Measurements from ENCODE around the gene LMX1B. TPM values are rescaled to one million over a fixed set of nuclear protein-coding genes. Genes with fewer than 3 reads are reported as not detected.

Gene LMX1B
- total and polyA plus RNA-seq, 2 donors (not counting 3 experiments of a cell fraction or from before 2014, with no cell fraction given): not detected

DNA sequence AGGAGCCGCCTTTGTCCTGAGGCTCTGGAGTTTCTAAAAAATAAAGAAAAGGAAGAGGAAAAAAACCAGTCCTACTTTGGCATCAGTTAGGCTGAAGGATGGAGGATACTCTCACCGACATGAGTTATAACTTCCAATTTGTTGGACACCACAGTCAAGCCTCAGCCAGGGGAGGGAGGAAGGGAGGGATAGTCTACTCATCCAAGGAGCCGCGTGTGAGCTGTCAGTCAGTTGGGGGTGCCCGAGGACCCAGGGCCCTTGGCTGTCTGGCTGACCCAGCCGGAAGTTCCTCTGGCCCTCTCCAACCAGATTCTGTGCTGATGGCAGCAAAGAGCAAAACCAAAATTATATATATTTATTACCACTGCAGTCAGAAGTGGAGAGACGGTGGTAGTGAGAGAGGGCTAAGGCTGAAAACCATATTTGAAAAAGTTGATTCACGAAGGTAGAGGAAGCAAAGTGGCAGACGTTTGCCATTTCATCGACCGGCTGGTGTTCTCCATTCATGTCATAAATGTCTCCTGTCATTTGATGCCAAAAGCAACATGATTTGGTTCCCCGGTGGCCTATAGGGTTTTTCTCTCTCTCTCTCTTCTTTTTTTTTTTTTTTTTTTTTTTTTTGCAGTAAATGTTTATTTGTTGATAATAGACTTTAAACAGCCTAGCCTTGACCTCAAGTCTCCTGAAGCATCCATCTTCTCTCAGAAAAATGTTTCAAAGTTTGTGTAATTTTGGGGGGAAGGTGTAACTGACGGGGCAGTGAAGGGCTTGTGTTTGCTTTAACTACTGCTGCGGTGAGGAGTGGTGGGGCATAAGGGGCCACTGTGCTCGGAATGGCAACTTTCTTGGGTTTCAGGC lies 7.6 kb downstream of the LMX1B start:
- DNase-seq (ENCODE audit: low read depth, low spot score) (no peak), FAIRE-seq (no peak)
- no peaks in the 10 kb centered on the region for H3K9me3 ChIP-seq (replicated peaks; ENCODE audit: control insufficient read depth, insufficient read depth, low read length)
- POLR2A ChIA-PET: no interaction called here
- BruUV-seq (replicated peaks): no TSS peak
- H3K4me2 ChIP-seq (ENCODE audit: insufficient read depth, low read length): no peak overlapping the region
- no peaks in the 10 kb centered on the region for H4K20me1 ChIP-seq (replicated peaks; ENCODE audit: control insufficient read depth, extremely low read depth, insufficient read depth, low read length)
- intact Hi-C loops (cut with micrococcal nuclease) (no loop called here), dilution Hi-C loops (cut with MboI; ENCODE audit: extremely low pct_ligation_motif_present, low sequenced_read_pairs) (no loop called here)
- no peaks in the 10 kb centered on the region for H3K36me3 ChIP-seq (ENCODE audit: control insufficient read depth in 2 of 2, extremely low read depth in 1 of 2, insufficient read depth in 2 of 2, low read length in 2 of 2)
- H3K4me3 ChIP-seq (replicated peaks in 1 of 3; ENCODE audit: insufficient read depth in 1 of 3, low read depth in 1 of 3, low read length in 3 of 3): no peak overlapping the region
- TF ChIP-seq EZH2 (IDR thresholded peaks at IDR 0.05; ENCODE audit: borderline replicate concordance, low read depth, low read length, severe bottlenecking) (no peak), POLR2AphosphoS5 (IDR thresholded peaks at IDR 0.05; ENCODE audit: insufficient read depth, low read depth, low read length) (no peak), MYC (IDR thresholded peaks at IDR 0.05; ENCODE audit: low read depth, low read length) (no peak), MAX (IDR thresholded peaks at IDR 0.05; ENCODE audit: insufficient read depth, insufficient read length) (no peak), POLR2A (IDR thresholded peaks at IDR 0.05; ENCODE audit: low read depth, low read length) (no peak), CTCF (IDR thresholded peaks at IDR 0.05; ENCODE audit: extremely low read depth in 1 of 2, insufficient read depth in 1 of 2, low read depth in 1 of 2, low read length in 2 of 2) (no peak), GATA2 (IDR thresholded peaks at IDR 0.05; ENCODE audit: insufficient read depth, insufficient read length, low read depth, low read length) (no peak), JUN (IDR thresholded peaks at IDR 0.05; ENCODE audit: borderline replicate concordance, insufficient read depth, insufficient read length, low read depth) (no peak), FOS (IDR thresholded peaks at IDR 0.05; ENCODE audit: borderline replicate concordance, insufficient read depth, low read length) (no peak)
- no peaks in the 10 kb centered on the region for H3K79me2 ChIP-seq (ENCODE audit: control insufficient read depth, insufficient read depth, low read length)
- H3K27ac ChIP-seq (ENCODE audit: insufficient read depth, low read depth, low read length): no peak overlapping the region
- H3K4me1 ChIP-seq (ENCODE audit: control insufficient read depth, extremely low read depth, insufficient read depth, low read length): no peaks in the 10 kb centered on the region
- H3K9me1 ChIP-seq (replicated peaks; ENCODE audit: control insufficient read depth, extremely low read depth, insufficient read depth, low read length): no peaks in the 10 kb centered on the region
- CTCF ChIA-PET: interaction anchor here (0.6 to 1.6 kb wide), 3 partner anchors 7 to 69 kb away, joined by 3 to 5 read pairs (median 4); no protein-coding TSS in a partner anchor
- H3K27me3 ChIP-seq (ENCODE audit: control insufficient read depth in 2 of 2, insufficient read depth in 2 of 2, low read length in 2 of 2): peaks cover 95 to 99% of the 10 kb centered on the region in 2 experiments
- no peak overlapping the region for H3K9ac ChIP-seq (replicated peaks; ENCODE audit: extremely low read depth, insufficient read depth, low read length)
- H2AFZ ChIP-seq (ENCODE audit: low read depth, low read length): no peak overlapping the region

All from endothelial cell of umbilical vein (primary cell).